Large intestine (tissue), 3 donors: ENCODE results near the gene RBM4B. TPM values are rescaled to one million over a fixed set of nuclear protein-coding genes. Genes with fewer than 3 reads are reported as not detected.
A peak's percentile ranks its signal among the peaks of the same experiment; 100 is the strongest.

Experiments
- DNase-seq, 2 donors: peaks; one replicate each; pipeline versions ENCODE4 v3.0.0 to v3.0.0-alpha.2; 2013
- H3K27ac ChIP-seq: one replicate; pipeline ENCODE4 v1.5.1; 2013; ENCODE audit warnings: low read length
- H3K27me3 ChIP-seq: 2 replicates; pipeline ENCODE4 v1.6.1; 2013; ENCODE audit warnings: low read length; ENCODE audit not compliant: control insufficient read depth, insufficient read depth
- H3K36me3 ChIP-seq: 2 replicates; pipeline ENCODE4 v1.6.1; 2013; ENCODE audit warnings: low read length; ENCODE audit not compliant: control insufficient read depth, insufficient read depth
- H3K4me1 ChIP-seq: one replicate; pipeline ENCODE4 v1.6.1; 2013; ENCODE audit warnings: low read length; ENCODE audit not compliant: control insufficient read depth, insufficient read depth
- H3K4me3 ChIP-seq: one replicate; pipeline ENCODE4 v1.5.1; 2013; ENCODE audit warnings: low read length
- H3K9me3 ChIP-seq: one replicate; pipeline ENCODE4 v1.6.1; 2013; ENCODE audit warnings: mild to moderate bottlenecking, low read depth, low read length, moderate library complexity; ENCODE audit not compliant: control insufficient read depth
- WGBS: methylation state at CpG from one replicate; pipeline ENCODE4 v1.1.5; 2013; ENCODE audit warnings: low lambda C conversion rate; ENCODE audit not compliant: insufficient coverage; 5-methylcytosine and 5-hydroxymethylcytosine counted together
- polyA plus RNA-seq: library from polyadenylated mRNA; unstranded; fragments of 120-200 nt; gene quantifications from one replicate; pipeline ENCODE4 v1.2.1, GENCODE V29; 2013

Gene RBM4B
- polyA plus RNA-seq, 1 donor: 38.9 TPM

GRCh38 chr11:66674964-66675602, 2.6 kb downstream of the RBM4B start:
- WGBS: no CpG with 5 or more reads among the region's 2 CpGs
- Histone ChIP-seq H3K27ac (no peak overlapping the region), H3K4me1 (peaks cover 6% of the 10 kb centered on the region), H3K27me3 (no peaks in the 10 kb centered on the region), H3K36me3 (peaks cover 12% of the 10 kb centered on the region), H3K9me3 (no peaks in the 10 kb centered on the region), H3K4me3 (no peak overlapping the region)
- peak in 1 of 2 donors; percentile 7 for DNase-seq

GRCh38 chr11:66670816-66671215, 6.9 kb downstream of the RBM4B start:
- Histone ChIP-seq H3K27ac (no peak overlapping the region), H3K4me1 (no peaks in the 10 kb centered on the region), H3K9me3 (no peaks in the 10 kb centered on the region), H3K4me3 (no peak overlapping the region), H3K27me3 (no peaks in the 10 kb centered on the region), H3K36me3 (peaks cover 34% of the 10 kb centered on the region)
- DNase-seq: no peak
- no CpG with 5 or more reads among the region's 5 CpGs for WGBS

- no peak for DNase-seq
- Histone ChIP-seq H3K27ac (no peak overlapping the region), H3K4me1 (no peaks in the 10 kb centered on the region), H3K4me3 (no peak overlapping the region), H3K9me3 (no peaks in the 10 kb centered on the region), H3K36me3 (peaks cover 54% of the 10 kb centered on the region), H3K27me3 (no peaks in the 10 kb centered on the region)
- WGBS: no CpG with 5 or more reads among the region's 11 CpGs
Measured at GRCh38 chr11:66665369-66665768, 12.3 kb downstream of the RBM4B start.

- no peak for DNase-seq
- H3K9me3 ChIP-seq: no peaks in the 10 kb centered on the region
- no peaks in the 10 kb centered on the region for H3K27me3 ChIP-seq
- H3K27ac ChIP-seq: no peak overlapping the region
- no peaks in the 10 kb centered on the region for H3K4me1 ChIP-seq
- H3K36me3 ChIP-seq: peaks cover 53% of the 10 kb centered on the region
- no peak overlapping the region for H3K4me3 ChIP-seq
- WGBS: no CpG with 5 or more reads among the region's 1 CpG
Measured at GRCh38 chr11:66663741-66664296, 13.9 kb downstream of the RBM4B start.

- no peak overlapping the region for H3K4me3 ChIP-seq
- no peaks in the 10 kb centered on the region for H3K27me3 ChIP-seq
- 52% methylated on average over 2 of the region's 2 CpGs for WGBS
- no peak for DNase-seq
- H3K9me3 ChIP-seq: no peaks in the 10 kb centered on the region
- peaks cover 26% of the 10 kb centered on the region for H3K36me3 ChIP-seq
- no peak overlapping the region for H3K27ac ChIP-seq
- H3K4me1 ChIP-seq: no peaks in the 10 kb centered on the region
Measured at GRCh38 chr11:66659763-66660162, 17.9 kb downstream of the RBM4B start.

- Histone ChIP-seq H3K36me3 (peaks cover 37% of the 10 kb centered on the region), H3K9me3 (no peaks in the 10 kb centered on the region), H3K4me1 (no peaks in the 10 kb centered on the region), H3K4me3 (no peak overlapping the region), H3K27ac (no peak overlapping the region), H3K27me3 (no peaks in the 10 kb centered on the region)
- WGBS: no CpG with 5 or more reads among the region's 6 CpGs
- DNase-seq: no peak
Measured at GRCh38 chr11:66653123-66653522, 24.6 kb downstream of the RBM4B start.

GRCh38 chr11:66652651-66653050, 25.0 kb downstream of the RBM4B start:
- no peak for DNase-seq
- no peaks in the 10 kb centered on the region for H3K27me3 ChIP-seq
- H3K9me3 ChIP-seq: no peaks in the 10 kb centered on the region
- no peak overlapping the region for H3K4me3 ChIP-seq
- peaks cover 39% of the 10 kb centered on the region for H3K36me3 ChIP-seq
- WGBS: 20% methylated on average over 1 of the region's 7 CpGs
- no peaks in the 10 kb centered on the region for H3K4me1 ChIP-seq
- no peak overlapping the region for H3K27ac ChIP-seq

- no peaks in the 10 kb centered on the region for H3K27me3 ChIP-seq
- H3K36me3 ChIP-seq: peaks cover 47% of the 10 kb centered on the region
- no peak for DNase-seq
- H3K4me3 ChIP-seq: no peak overlapping the region
- no peaks in the 10 kb centered on the region for H3K9me3 ChIP-seq
- H3K4me1 ChIP-seq: no peaks in the 10 kb centered on the region
- WGBS: no CpG with 5 or more reads among the region's 2 CpGs
- no peak overlapping the region for H3K27ac ChIP-seq
Measured at GRCh38 chr11:66651016-66651415, 26.7 kb downstream of the RBM4B start.

- H3K27me3 ChIP-seq: no peaks in the 10 kb centered on the region
- WGBS: no CpG with 5 or more reads among the region's 5 CpGs
- no peak for DNase-seq
- no peak overlapping the region for H3K27ac ChIP-seq
- peaks cover 57% of the 10 kb centered on the region for H3K36me3 ChIP-seq
- no peaks in the 10 kb centered on the region for H3K9me3 ChIP-seq
- H3K4me3 ChIP-seq: no peak overlapping the region
- H3K4me1 ChIP-seq: no peaks in the 10 kb centered on the region
Measured at GRCh38 chr11:66649903-66650302, 27.8 kb downstream of the RBM4B start.

GRCh38 chr11:66646828-66647227, 30.9 kb downstream of the RBM4B start:
- H3K4me3 ChIP-seq: no peak overlapping the region

More at GRCh38 chr11:66646828-66647227, 30.9 kb downstream of the RBM4B start:
- Histone ChIP-seq H3K27ac (no peak overlapping the region), H3K27me3 (no peaks in the 10 kb centered on the region), H3K9me3 (no peaks in the 10 kb centered on the region), H3K4me1 (peaks cover 11% of the 10 kb centered on the region), H3K36me3 (peaks cover 70% of the 10 kb centered on the region)
- no CpG with 5 or more reads among the region's 4 CpGs for WGBS
- no peak for DNase-seq
